Panc1 (cell line): ENCODE results near the gene SLC25A10.
"Not testable (repeated sequence)": the region's sequence is repeated elsewhere in the genome, so short reads cannot be mapped to it uniquely, and the experiment has no call there.

Source experiments
- SIN3A ChIP-seq: IDR thresholded peaks from 2 replicates; pipeline ENCODE4 v1.6.1; 2012; ENCODE audit warnings: low read depth, mild to moderate bottlenecking, low read length, moderate library complexity, borderline replicate concordance; ENCODE audit not compliant: insufficient read depth
- TF ChIP-seq, protein P1 (sequence below): fragments of 450-650 bp; IDR thresholded peaks from 2 replicates; pipeline ENCODE4 v1.5.1; 2017; ENCODE audit warnings: mild to moderate bottlenecking

DNA sequence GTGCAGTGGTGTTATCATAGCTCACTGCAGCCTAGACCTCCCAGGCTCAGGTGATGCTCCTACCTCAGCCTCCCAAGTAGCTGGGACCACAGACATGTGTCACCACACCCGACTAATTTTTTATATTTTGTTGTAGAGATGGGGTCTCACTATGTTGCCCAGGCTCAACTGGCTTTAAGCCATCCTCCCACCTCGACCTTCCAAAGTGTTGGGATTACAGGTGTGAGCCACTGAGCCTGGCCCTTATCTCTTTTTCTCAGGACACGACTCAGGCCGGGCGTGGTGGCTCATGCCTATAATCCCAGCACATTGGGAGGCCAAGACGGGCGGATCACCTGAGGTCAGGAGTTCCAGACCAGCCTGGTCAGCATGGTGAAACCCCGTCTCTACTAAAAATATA lies 27.5 kb downstream of the SLC25A10 start:
- TF ChIP-seq, protein P1, sequence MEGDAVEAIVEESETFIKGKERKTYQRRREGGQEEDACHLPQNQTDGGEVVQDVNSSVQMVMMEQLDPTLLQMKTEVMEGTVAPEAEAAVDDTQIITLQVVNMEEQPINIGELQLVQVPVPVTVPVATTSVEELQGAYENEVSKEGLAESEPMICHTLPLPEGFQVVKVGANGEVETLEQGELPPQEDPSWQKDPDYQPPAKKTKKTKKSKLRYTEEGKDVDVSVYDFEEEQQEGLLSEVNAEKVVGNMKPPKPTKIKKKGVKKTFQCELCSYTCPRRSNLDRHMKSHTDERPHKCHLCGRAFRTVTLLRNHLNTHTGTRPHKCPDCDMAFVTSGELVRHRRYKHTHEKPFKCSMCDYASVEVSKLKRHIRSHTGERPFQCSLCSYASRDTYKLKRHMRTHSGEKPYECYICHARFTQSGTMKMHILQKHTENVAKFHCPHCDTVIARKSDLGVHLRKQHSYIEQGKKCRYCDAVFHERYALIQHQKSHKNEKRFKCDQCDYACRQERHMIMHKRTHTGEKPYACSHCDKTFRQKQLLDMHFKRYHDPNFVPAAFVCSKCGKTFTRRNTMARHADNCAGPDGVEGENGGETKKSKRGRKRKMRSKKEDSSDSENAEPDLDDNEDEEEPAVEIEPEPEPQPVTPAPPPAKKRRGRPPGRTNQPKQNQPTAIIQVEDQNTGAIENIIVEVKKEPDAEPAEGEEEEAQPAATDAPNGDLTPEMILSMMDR: not testable (repeated sequence)
- TF ChIP-seq SIN3A: not testable (repeated sequence)
